Stimulated activated CD4-positive, alpha-beta T cell treated with anti-CD3 and anti-CD28 coated beads, Interleukin-2, amount 100 ng/mL, for 4 hours (primary cell): ENCODE data around the gene KDELR1.

Experiments used
- DNase-seq: peaks from one replicate; pipeline ENCODE4 v3.0.0-alpha.2; 2020; ENCODE audit warnings: low read depth

The KDELR1 gene

DNA sequence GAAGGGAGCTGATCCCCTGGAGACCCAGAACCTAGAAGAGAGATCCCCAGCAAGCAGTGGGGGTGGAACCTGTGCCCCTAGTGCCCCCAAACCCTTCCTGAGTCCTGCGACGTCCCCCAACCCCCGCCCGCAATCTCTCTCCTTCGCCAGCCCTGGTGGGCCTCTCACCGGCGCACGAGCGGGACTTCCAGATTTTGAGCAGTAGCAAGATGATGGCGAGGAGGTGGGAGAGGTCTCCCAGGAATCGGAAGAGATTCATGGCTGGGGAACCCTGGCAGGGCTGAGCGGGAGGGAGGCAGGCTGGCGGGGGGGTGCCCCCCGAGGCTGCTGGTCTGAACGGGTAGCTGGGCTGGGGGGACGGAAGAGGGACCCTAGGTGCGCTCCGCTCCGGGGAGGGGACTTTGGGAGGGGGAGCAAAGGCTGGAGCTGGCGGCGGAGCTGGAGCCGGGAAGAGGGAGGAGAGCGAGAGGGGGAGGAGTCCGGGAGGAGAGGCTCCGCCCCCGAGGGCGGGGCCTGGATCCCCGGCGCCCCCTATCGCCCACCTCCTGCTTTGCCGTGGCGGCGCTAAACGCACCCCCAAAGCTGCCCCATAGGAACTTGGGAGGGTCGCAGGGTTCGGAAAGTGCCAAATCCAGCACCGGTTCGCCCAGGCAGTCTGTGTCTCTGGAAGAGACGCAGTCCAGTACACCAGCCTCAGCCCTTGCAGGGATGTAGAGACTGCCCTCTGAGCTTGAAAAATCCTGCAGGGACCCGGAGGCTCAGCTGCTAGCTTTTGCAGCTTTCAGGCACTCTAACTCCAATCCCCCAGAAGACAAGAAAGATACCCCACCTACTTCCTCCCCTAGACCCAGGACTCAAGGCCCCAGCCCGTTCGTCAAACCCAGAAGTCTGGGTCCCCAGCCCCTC lies at the start of gene KDELR1:
KDELR1 (minus strand) TSS at position 452 of the 906 bp plus-strand sequence; CDS start at position 259, 193 bp downstream.
- DNase-seq = peak; percentile 55

DNA sequence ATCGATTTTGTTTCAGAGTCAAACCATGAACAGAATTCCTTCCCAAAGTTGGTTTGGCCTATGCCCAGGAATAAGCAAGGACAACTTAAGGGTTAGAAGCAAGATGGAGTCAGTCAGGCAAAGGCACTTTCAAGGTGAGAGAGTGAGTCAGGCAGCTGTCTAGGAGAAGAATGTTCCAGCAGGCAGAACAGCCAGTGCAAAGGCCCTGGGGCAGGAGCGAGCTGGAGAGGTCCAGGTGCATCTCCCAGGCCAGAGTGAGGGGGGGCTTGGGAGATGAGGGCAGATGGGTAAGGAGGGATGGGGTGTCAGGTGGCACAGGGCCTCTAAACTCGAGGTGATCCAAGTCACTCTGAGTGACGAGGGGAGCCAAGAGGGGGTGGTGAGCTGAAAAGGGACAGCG lies 45.2 kb upstream of the KDELR1 start:
- DNase-seq = no peak

DNA sequence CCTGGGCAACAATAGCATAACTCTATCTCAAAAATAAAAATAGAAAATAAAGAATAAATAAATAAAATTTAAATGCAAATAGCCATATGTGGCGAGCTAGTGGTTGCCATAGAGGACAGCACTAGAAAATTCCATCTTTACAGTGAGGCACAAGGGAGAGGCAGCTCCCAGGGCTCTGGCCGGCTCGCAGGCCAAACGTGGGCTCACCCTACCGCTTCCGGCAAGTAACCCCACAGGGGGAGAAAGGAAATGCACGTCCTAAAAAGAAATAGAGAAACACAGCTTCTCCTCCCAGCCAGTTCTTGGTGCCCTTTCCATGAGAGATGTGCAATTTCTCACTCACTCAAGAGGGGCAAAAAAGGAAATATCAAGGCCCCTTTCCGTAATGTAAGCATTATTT lies 42.0 kb upstream of the KDELR1 start:
- no peak for DNase-seq

DNA sequence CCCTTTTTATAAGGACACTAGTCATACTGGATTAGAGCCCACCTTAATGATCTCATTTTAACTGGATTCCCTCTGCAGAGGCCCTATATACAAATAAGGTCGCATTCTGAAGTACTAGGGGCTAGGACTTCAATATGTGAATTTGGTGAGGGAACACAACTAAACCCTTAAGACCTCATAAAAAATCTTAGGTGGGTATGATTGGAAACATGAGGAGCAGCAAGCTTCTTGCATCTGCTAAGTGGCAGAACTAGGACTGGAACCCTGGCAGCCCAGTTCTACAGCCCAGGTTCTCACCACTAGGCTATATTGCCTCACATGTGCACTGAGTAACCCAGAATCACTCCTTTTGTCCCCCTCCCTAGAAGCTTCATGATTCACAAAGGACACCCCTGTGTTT lies 37.3 kb upstream of the KDELR1 start:
- no peak for DNase-seq

DNA sequence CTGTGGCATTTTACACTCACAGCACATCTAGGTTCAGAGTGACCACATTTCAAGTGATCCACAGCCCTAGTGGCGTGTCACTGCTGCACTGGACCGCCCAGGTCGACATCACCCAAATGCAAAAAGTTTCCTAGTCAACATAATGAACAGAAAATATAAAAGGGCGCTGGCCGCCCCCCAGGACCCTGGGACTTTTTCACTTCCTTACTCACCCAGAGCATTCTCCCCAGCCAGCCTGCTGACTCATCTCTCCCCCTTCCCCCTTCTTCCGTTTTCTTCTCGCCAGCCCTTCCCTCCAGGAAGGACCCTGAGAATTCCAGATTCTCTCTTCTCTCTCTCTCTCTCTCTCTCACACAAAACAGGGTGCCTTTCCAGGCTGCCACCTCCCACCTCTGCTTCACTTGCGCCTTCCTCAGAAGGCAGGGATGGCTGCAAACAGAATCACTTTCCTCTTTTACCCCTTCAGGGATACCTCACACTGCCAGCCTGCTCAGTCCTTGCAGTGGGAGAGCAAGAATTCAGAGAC lies 33.4 kb upstream of the KDELR1 start:
- no peak for DNase-seq

DNA sequence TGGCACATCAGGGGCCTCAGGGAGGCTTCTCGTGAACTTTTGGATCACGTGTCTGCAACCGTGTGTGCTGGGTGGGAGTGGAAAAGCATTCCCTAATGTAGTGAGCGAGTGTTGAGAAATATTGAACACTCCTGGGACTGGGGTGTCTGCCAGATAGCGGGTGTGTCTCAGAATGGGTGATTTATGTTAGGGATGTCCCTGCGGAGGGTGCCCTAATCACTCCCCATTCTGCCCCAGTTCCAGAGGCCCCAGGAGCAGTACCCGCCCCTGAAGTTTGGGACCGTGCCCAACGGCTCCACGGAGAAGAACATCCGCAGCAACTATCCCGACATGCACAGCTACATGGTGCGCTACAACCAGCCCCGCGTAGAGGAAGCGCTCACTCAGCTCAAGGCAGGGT lies 30.2 kb upstream of the KDELR1 start:
- DNase-seq = no peak

DNA sequence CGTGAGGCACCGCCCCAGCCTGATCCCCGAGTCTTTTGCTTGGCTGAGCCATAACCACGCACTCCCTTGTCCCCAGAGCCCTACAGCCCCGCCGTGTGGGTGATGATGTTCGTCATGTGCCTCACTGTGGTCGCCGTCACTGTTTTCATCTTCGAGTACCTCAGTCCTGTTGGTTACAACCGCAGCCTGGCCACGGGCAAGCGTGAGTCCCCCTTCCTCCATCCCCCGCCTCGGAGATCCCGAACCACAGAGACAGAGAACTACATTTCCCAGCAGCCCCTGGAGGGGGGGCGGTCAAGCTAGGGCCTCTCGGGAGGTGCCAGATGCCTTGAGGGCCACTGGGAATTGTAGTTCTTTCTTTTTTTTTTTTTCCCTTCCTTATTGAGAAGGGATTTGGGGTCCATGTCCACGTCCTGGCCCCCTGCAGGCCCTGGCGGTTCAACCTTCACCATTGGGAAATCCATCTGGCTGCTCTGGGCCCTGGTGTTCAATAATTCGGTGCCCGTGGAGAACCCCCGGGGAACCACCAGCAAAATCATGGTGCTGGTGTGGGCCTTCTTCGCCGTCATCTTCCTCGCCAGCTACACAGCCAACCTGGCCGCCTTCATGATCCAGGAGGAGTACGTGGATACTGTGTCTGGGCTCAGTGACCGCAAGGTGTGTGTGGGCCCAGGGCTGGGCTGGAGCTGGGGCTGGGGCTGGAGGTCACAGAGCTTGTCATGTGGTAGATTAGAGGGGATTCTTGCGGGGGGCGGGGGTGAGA lies 28.0 kb upstream of the KDELR1 start:
- DNase-seq = peak; percentile 52

DNA sequence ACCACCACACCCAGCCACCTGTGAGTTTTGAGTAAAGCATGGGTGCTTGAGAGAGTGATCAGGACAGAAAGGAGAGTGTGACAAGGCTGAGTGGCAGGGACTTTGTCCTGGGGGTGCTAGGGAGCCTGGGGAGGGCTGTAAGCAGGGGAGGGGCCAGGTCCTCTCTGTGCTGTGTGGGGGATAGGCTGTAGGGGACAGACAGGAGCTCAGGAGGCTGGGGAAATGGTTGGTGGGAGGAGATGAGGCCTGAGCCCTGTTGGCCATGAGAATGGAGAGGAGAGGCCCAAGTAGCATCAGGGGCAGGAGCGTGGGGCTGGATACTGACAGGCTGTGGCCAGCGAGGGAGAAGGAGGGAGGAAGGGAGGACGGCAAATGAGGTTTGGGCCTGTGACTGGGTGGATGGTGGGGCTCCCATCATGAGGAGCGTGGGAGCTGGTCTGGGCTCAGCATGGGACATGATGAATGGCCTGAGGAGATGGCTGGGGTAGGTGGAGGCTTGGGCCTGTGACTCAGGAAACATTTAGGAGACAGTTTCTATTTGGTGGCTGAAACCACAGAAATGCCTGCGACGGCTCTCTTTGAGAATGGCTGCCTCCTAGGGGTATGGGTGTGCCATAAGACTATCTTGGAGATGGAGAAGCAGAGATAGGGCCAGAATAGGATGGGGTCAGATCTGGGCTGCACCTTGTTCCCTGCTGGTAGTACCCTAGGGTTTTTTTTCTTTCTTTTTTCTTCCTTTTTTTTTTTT lies 27.1 kb upstream of the KDELR1 start:
- no peak for DNase-seq

DNA sequence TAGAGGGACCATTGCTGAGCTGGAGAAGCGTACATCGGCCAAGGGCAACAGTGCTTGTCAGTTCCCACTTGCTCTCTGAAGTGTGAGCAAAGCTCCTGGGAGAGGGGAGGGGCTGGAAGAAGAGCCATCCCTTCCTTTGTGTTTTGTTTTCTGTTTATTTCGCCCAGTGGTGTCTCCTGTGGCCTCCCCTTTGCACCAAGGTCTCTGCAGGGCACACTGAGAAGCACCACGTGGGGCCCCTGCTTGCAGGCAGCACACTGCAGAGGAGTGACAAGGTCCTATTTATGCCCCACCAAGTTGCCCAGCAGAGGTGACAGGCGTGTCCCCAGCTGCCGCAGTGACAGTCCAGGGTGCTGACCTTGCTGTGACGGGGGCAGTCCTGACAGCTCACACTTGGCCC lies 26.1 kb upstream of the KDELR1 start:
- no peak for DNase-seq

DNA sequence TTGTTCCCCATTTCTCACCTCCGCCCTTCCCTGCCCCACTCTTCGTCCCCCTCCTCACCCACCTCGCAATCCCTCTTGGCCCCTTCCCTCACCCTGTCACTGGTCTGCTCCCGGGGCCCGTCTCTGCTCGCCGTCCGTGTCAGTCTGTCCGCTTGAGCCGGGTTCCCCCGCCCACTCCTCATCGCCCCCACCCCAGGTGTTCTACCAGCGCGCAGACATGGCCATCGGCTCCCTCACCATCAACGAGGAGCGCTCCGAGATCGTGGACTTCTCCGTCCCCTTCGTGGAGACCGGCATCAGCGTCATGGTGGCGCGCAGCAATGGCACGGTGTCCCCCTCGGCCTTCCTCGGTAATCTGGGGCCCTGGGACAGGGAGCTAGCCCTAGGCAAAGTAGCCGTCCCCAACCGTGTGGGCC lies 24.5 kb upstream of the KDELR1 start:
- no peak for DNase-seq

DNA sequence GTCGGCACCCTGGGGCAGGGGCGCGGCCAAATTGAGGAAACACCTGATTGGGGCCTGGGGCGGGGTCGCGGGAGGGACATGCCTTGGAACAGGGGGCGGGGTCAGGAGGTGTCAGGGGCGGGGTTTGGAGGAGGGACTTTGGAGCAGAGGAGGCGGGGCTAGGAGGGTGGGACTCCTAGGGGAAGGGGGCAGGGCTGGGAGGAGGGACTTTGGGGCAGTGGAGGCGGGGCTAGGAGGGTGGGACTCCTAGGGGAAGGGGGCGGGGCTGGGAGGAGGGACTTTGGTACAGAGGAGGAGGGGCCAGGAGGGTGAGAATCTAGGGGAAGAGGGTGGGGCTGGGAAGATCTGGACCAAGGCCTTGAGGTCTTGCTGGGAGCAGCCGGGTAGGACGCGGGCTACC lies 24.0 kb upstream of the KDELR1 start:
- DNase-seq = peak; percentile 49

DNA sequence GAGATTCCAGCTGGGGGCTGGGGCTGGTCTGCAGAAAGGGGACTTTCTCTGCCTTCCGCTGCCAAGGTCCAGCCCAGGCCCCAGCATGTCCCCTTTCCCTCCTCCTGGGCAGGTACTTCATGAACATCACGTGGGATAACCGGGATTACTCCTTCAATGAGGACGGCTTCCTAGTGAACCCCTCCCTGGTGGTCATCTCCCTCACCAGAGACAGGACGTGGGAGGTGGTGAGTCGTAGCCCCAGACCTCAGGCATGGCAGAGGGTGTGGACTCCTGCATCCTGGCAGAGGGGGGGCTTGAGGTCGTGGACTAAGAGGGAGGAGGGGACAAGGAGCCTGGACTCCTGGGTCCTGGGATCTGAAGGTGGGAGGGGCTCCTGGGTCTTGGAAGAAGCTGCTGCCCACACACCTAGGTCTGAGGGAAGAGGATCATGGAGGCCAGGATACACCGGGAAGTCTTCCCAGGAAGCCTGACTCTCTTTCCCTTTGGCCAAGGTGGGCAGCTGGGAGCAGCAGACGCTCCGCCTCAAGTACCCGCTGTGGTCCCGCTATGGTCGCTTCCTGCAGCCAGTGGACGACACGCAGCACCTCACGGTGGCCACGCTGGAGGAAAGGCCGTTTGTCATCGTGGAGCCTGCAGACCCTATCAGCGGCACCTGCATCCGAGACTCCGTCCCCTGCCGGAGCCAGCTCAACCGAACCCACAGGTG lies 22.7 kb upstream of the KDELR1 start:
- no peak for DNase-seq

DNA sequence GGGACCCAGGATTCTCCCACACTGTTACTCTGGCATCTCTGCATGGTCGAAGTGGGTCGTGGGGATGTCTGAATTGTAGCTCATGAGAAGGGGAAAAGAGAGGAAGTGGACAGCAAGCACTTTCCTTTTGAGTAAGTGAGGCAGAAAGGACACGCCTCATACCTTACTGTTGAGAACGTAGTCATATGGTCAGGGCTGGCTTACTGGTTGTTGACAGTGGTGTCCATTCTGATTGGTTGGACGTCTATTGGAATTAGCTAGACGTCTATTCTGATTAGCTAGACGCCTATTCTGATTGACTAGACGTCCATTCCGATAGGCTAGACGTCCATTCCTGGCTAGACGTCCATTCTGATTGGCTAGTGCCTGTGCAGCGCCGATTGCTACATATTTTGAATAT lies 14.5 kb upstream of the KDELR1 start:
- no peak for DNase-seq

DNA sequence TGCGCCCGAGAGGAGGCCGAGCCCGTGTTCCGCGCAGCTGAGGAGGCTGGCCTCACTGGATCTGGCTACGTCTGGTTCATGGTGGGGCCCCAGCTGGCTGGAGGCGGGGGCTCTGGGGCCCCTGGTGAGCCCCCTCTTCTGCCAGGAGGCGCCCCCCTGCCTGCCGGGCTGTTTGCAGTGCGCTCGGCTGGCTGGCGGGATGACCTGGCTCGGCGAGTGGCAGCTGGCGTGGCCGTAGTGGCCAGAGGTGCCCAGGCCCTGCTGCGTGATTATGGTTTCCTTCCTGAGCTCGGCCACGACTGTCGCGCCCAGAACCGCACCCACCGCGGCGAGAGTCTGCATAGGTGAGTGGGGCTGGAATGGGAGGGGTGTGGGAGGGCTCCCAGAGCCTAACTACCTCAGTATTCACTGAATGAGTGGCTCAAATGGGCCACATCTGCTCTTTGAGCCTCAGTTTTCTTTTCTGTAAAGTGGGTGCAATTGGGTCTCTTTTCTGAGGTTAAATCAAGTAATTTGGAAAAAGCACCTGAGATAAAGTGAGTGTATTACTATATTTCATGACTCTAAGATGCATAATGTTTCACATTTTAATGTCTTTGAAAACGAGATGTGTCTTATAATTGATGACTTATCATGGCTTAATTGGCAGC lies 13.8 kb upstream of the KDELR1 start:
- DNase-seq = no peak

DNA sequence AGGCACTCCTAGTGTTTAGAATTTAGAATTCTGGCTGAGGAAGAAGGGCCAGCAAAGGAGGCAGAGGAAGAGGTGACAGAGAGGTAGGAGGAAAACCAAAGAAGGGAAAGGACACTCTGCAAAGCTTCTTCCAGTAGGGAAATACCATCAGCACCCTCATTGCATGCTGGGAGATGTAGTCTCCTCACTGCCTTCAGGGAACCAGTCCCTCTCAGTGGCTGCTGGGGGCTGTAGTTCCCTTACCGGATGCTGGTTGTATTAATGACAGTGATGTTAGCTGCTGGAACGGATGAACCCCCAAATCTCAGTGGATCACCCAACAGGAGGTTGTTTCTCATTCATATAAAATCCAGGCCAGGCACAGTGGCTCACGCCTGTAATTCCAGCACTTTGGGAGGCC lies 12.3 kb upstream of the KDELR1 start:
- peak; percentile 24 for DNase-seq

DNA sequence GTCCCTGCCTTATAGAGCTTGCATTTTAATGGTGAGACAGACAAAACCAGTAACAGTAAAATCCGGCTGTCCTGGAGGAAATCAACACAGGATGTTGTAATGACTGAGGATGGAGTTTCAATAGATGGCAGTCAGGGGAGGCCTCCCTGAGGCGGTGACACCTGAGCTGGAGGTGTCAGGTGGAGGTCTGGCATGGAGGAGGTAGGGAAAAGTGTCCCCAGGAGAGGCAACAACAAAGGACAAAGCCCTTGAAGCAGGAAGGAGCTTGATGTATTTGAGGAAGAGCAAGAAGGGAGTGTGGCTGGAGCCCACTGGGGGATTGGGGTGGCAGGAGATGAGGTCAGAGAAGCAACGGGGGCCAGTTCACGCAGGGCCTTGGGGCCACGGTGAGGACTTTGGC lies 9.9 kb upstream of the KDELR1 start:
- no peak for DNase-seq

DNA sequence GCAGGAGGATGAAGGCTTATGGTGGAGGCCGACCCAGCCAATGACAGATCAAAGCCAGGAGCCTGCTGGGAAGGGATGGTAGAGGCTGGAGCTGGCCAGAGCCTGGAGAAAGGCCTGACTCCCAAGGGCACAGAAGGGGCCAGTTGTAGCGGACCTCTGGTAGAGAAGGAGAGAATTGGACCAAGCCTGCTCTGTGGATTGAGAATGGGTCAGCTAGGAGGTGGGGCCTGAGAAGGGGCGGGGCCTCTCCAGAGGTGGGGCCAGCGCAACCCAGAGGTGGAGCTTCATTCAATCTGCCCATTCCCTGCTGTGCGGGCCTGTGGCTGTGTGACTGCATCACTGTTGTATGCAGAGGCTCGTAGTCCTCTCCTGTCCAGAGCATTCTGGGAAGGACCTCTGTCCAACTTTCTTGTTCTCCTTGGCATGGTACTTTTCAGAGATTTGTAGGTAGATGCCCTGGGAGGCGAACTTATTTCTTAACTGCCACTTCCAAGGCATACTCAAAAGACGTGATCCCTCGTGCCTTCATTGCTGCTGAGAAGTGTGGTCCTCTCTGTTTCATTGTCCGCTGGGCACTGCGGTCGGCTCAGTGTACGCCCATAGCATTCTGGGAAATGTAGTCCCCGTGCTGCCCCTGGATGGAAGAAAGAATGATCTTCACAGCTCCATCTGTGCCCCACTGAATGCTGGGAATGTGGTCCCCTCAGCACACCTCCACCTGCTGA lies 8.8 kb upstream of the KDELR1 start:
- DNase-seq = no peak

DNA sequence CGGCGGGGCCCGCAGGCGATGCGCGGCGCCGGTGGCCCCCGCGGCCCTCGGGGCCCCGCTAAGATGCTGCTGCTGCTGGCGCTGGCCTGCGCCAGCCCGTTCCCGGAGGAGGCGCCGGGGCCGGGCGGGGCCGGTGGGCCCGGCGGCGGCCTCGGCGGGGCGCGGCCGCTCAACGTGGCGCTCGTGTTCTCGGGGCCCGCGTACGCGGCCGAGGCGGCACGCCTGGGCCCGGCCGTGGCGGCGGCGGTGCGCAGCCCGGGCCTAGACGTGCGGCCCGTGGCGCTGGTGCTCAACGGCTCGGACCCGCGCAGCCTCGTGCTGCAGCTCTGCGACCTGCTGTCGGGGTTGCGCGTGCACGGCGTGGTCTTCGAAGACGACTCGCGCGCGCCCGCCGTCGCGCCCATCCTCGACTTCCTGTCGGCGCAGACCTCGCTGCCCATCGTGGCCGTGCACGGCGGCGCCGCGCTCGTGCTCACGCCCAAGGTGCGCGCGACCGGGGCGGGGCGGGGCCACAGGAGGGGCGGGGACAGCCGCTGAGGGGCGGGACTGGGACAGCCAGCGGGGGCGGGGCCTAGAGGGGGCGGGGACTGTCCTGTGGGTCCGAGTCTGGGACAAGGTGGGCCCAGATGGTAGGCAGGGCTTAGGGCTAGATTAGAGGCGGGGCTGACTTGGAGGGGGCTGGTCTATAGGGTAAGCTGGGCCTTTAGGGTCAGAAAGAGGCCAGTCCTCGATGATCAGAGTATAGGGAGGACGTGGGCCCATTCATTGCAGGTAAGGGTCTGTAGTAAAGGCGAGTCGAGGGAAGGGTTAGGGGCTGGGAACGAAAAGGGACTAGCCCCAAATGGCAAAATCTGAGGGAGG lies 7.3 kb upstream of the KDELR1 start:
- peak; percentile 75 for DNase-seq

DNA sequence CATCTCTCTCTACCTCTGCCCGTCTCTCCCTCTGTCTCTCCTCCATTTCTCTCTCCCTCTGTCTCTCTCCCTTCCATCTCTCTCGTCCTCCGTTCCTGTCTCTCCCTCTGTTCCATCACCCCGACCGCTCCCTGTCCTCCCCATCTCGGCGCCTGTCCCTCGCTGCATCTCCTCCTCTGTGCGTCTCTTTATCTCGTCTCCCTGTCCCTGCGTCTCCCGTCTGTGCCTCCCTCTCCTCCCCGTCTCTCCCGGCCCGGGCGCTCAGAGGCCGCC lies 6.7 kb upstream of the KDELR1 start:
- DNase-seq = no peak
